G401 (cell line): ENCODE results near the gene CYFIP2. TPM values are rescaled to one million over a fixed set of nuclear protein-coding genes. Genes with fewer than 3 reads are reported as not detected.

ENCODE experiments used
- DNase-seq: peaks from one replicate; pipeline ENCODE4 v3.0.0-alpha.2; 2015; ENCODE audit warnings: low spot score
- in situ Hi-C: cut with HindIII; loops from 2 replicates; pipeline ENCODE4 v1.10.0; 2016; ENCODE audit warnings: low sequenced_read_pairs, mixed read lengths
- total RNA-seq: library from RNA; depleted of rRNA; stranded (reverse); fragments of >200 nt; shearing (Covaris generic); gene quantifications from 2 replicates; pipeline ENCODE4 v1.2.3, GENCODE V29; 2014

The CYFIP2 gene
- total RNA-seq, 1 experiment from 2014 or later: 32.0 TPM

- in situ Hi-C loops: no loop called here
- no peak for DNase-seq
Observed at GRCh38 chr5:157306692-157307471, 41.0 kb downstream of the CYFIP2 start.

GRCh38 chr5:157308836-157309465 is 43.0 kb downstream of the CYFIP2 start:
- in situ Hi-C loops: no loop called here

GRCh38 chr5:157309796-157310195 is 43.9 kb downstream of the CYFIP2 start:
- no peak for DNase-seq
- in situ Hi-C loops: no loop called here

More at GRCh38 chr5:157308836-157309465, 43.0 kb downstream of the CYFIP2 start:
- DNase-seq: no peak

GRCh38 chr5:157311595-157311994 is 45.7 kb downstream of the CYFIP2 start:
- DNase-seq: peak; percentile 40
- in situ Hi-C loops: no loop called here

- peak; percentile 57 for DNase-seq
- in situ Hi-C loops: no loop called here
Observed at GRCh38 chr5:157312492-157312891, 46.6 kb downstream of the CYFIP2 start.

- in situ Hi-C loops: no loop called here
- no peak for DNase-seq
Observed at GRCh38 chr5:157322581-157322980, 56.7 kb downstream of the CYFIP2 start.

GRCh38 chr5:157323107-157323706 is 57.3 kb downstream of the CYFIP2 start:
- DNase-seq: no peak
- in situ Hi-C loops: no loop called here

- DNase-seq: no peak
- in situ Hi-C loops: no loop called here
Observed at GRCh38 chr5:157324237-157324636, 58.3 kb downstream of the CYFIP2 start.

GRCh38 chr5:157326440-157327005 is 60.6 kb downstream of the CYFIP2 start:
- in situ Hi-C loops: no loop called here

GRCh38 chr5:157327771-157328170 is 61.8 kb downstream of the CYFIP2 start:
- no peak for DNase-seq
- in situ Hi-C loops: no loop called here

More at GRCh38 chr5:157326440-157327005, 60.6 kb downstream of the CYFIP2 start:
- no peak for DNase-seq

- DNase-seq: peak; percentile 85
- in situ Hi-C loops: no loop called here
Observed at GRCh38 chr5:157328277-157328912, 62.5 kb downstream of the CYFIP2 start.

- in situ Hi-C loops: no loop called here
- DNase-seq: no peak
Observed at GRCh38 chr5:157331807-157332206, 65.9 kb downstream of the CYFIP2 start.

- in situ Hi-C loops: no loop called here
- no peak for DNase-seq
Observed at GRCh38 chr5:157335534-157336422, 69.9 kb downstream of the CYFIP2 start.

GRCh38 chr5:157336423-157336744 is 70.5 kb downstream of the CYFIP2 start:
- DNase-seq: no peak
- in situ Hi-C loops: no loop called here

- in situ Hi-C loops: no loop called here
Observed at GRCh38 chr5:157339409-157339808, 73.5 kb downstream of the CYFIP2 start.

GRCh38 chr5:157342822-157343402 is 77.0 kb downstream of the CYFIP2 start:
- DNase-seq: no peak
- in situ Hi-C loops: no loop called here

More at GRCh38 chr5:157339409-157339808, 73.5 kb downstream of the CYFIP2 start:
- no peak for DNase-seq

- in situ Hi-C loops: no loop called here
- DNase-seq: peak; percentile 88
Observed at GRCh38 chr5:157343842-157344790, 78.2 kb downstream of the CYFIP2 start.
